HG03280 (cell line): Measurements from ENCODE around the gene PCDH8.
"Not testable (repeated sequence)": the region's sequence is repeated elsewhere in the genome, so short reads cannot be mapped to it uniquely, and the experiment has no call there.

Source experiments
- ATAC-seq: cut with Tn5 transposase; IDR thresholded peaks from one replicate; pipeline ENCODE4 v1.9.1; 2021; ENCODE audit warnings: mild to moderate bottlenecking, moderate library complexity; ENCODE audit not compliant: unreplicated experiment

Gene PCDH8

GRCh38 chr13:52850396-52851136, 2.1 kb upstream of the PCDH8 start:
- ATAC-seq, result peak; percentile 63

DNA sequence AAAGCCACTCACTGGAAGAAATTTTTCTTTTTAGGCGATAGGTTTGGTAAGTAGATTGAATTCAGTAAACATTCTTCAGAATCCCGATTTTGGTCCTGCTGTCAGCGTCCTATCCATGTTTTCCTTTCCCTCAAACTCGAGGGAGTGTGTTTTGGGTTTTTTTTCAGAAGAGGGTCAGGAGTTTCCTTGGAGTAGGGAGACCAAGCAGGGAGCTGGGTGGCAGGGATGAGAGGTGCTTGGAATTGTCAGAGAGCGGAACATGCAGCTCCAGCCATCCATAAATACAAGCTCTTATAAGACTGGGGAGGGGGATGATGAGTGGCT, 1.6 kb upstream of the PCDH8 start:
- ATAC-seq, result no peak

- ATAC-seq, result no peak
Observed at GRCh38 chr13:52849291-52850071, 1.0 kb upstream of the PCDH8 start.

DNA sequence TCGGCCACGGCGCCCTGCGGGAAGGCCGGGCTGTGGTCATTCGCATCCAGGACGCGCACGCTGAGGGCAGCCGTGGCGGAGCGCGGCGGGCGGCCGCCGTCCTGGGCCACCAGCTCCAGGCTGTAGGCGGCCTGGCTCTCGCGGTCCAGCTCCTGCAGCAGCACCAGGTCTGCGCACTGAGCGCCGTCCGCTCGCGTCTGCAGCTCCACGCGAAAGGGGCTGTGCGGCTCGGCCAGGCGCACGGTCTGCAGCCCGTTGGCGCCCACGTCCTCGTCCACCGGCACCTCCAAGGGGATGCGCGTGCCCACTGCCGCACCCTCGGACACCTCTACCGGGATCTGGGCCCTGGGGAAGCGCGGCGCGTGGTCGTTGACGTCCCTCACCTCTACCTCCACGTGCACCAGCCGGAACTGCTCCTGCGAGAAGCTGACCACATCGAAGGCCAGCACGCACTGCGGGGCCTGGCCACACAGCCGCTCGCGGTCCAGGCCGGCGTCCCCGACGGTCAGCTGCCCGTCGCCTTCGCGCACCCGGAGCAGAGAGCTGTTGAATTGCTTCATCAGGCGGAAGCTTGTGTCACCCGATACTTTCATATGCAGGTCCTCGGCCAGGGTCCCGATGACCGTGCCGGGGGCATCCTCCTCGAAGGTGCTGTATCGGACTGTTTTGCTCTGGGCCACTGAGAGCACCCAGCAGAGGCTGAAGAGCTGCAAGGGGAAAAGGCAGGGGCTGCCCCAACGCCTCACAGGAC, 583 bp downstream of the PCDH8 start:
- no peak for ATAC-seq

DNA sequence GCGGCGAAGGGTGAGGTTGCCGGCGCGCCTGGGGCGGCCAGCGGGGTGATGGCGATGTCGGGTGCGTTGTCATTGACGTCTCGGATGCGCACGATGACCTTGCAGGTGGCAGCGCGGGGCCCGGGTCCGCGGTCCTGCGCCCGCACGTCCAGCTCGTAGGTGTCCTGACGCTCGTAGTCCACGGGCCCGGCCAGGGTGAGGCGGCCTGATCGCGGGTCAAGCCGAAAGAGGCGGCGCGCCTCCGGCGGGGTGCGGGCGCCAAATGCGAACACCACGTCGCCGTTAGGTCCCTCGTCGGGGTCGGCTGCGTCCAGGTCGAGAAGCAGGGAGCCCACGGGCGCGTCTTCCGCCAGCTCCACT, 1.1 kb downstream of the PCDH8 start:
- no peak for ATAC-seq

DNA sequence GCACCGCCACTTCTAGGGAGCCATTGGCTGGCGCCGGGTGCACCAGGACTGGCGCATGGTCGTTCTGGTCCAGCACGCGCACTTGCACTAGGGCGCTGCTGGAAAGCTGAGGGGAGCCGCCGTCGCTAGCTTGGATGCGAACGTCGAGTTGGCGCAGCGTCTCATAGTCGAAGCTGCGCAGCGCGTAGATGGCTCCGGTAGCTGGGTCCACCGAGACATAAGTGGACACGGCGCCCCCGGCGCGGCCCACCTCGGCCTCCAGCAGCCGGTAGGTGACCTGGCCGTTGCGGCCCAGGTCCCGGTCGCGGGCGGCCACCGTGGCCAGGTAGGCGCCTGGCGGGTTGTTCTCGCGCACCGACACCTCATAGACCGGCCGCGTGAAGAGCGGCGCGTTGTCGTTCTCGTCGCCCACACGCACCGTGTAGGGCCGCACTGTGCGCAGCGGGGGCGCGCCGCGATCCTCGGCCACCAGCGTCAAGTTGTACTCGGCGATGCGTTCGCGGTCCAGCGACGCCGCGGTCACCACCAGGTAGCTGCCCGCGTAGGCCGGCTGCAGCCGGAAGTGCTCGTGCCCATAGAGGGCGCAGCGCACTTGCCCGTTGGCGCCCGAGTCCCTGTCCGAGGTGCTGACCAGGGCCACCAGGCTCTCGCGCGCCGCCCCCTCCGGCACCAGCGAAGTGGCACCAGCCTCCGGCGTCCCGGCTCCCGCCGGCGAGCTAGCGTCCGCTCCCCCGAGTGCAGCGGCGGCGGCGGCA, 1.7 kb downstream of the PCDH8 start:
- ATAC-seq, result no peak

DNA sequence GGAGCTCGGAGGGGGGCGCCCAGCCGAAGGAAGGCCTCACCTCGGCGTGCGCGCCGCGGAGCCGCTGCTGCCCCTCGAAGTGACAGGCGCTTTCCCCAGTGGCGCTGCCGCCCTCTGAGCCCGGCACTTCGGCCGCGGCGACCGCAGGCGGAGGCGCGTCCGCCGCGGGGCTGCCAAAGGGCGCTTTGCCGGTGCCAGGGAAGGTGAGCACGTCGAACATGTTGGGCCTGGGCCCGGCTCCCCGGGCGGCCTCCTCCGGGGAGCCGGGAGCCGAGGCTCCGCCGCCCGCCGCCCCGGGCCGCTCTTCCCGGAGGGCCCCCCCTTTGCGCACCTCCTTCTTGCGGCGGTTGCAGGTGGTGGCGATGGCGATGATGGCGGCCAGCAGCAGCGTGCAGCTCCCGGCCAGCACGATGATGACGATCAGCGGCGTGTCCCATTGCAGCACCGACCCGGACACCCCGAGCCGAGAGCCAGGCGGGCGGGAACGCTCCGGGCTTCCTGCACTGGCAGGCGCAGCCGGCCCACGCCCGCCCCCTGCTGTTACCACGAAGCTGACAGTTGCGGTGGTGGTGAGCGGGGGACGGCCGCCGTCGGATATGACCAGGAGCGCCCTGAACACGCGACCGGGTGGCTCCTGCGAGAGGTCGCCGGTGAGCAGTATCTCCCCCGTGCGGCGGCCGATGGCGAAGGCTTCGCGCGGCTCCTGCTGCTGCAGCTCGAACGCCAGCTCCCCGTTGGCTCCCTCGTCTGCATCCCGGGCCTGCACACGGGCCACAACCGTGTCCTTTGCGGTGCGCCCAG, 2.5 kb downstream of the PCDH8 start:
- ATAC-seq, result no peak

GRCh38 chr13:52845334-52845761, 3.1 kb downstream of the PCDH8 start:
- no peak for ATAC-seq

- no peak for ATAC-seq
Observed at GRCh38 chr13:52844836-52845235, 3.6 kb downstream of the PCDH8 start.

- no peak for ATAC-seq
Observed at GRCh38 chr13:52842441-52842840, 6.0 kb downstream of the PCDH8 start.

GRCh38 chr13:52840066-52840465, 8.4 kb downstream of the PCDH8 start:
- no peak for ATAC-seq

- no peak for ATAC-seq
Observed at GRCh38 chr13:52838433-52839107, 9.9 kb downstream of the PCDH8 start.

- ATAC-seq, result no peak
Observed at GRCh38 chr13:52837850-52838249, 10.6 kb downstream of the PCDH8 start.

- ATAC-seq, result no peak
Observed at GRCh38 chr13:52835071-52835839, 13.2 kb downstream of the PCDH8 start.

- no peak for ATAC-seq
Observed at GRCh38 chr13:52833296-52833875, 15.1 kb downstream of the PCDH8 start.

DNA sequence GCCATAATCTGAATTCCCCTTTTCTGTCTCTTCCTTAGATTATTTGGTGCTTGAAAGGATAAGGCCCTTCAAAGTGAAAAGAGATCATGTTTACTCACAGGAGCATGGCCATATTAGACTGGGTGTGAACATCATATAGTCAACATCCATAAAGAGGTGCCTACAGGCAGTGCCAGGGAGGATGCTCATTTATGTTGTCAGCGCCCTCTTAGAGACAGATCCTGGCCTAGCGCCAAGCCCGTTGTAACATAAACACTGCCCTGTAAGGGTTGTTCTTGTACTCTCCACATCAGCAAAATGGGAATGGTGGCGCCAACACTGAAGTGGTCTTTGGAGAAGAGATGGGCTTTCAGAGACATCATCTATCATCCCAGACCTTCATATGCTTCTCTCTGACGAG, 16.1 kb downstream of the PCDH8 start:
- no peak for ATAC-seq

DNA sequence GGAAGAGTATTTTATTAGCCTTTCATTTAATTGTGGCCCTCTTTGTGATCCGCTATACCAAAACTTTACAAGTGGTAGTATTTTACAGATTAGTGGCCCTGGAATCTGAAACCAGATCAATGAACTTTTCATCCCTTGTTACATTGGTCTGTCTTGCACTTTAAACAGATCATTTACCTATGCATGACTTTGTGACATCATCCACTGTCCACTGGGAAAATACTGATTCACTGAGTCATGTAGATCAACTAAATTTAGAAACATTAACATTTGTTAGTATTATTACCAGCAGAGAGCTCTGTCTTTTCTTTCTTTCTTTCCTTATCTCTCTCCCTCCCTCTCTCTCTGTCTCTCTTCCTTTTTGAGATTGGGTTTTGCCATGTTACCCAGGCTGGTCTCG, 17.5 kb downstream of the PCDH8 start:
- ATAC-seq, result no peak

- ATAC-seq, result no peak
Observed at GRCh38 chr13:52827839-52828238, 20.6 kb downstream of the PCDH8 start.

DNA sequence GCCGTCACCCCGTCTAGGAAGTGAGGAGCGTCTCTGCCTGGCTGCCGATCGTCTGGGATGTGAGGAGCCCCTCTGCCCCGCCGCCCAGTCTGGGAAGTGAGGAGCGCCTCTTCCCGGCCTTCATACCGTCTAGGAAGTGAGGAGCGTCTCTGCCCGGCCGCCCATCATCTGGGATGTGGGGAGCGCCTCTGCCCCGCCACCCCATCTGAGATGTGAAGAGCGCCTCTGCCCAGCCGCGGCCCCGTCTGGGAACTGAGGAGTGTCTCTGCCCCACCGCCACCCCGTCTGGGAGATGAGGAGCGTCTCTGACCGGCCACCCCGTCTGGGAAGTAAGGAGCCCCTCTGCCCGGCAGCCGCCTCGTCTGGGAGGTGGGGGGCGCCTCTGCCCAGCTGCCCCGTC, 30.6 kb downstream of the PCDH8 start:
- ATAC-seq, result not testable (repeated sequence)
